Measurements from ENCODE around the gene UBE3D. TPM values are rescaled to one million over a fixed set of nuclear protein-coding genes. Genes with fewer than 3 reads are reported as not detected.

Gene UBE3D
- total and polyA plus RNA-seq, 2 experiments from 2014 or later, result 17.5 to 31.4 TPM

GRCh38 chr6:83047065-83047754 lies 18.4 kb downstream of the UBE3D start:
- H4K20me1 ChIP-seq (replicated peaks; ENCODE audit: insufficient read depth), result 0 out of 2 replicates have a peak, but pooled peaks cover 4% of the 10 kb centered on the region
- Mint-ChIP-seq H3K27ac (peak overlapping the region; percentile 18; the same call in 1 of the 2 replicates), H3K4me1 (peaks cover 24% of the 10 kb centered on the region), H3K9me3 (no peaks in the 10 kb centered on the region), H3K36me3 (ENCODE audit: low read depth) (peaks cover 7% of the 10 kb centered on the region), H3K4me3 (no peak overlapping the region), H3K27me3 (ENCODE audit: insufficient read depth, low read depth, poor library complexity) (no peaks in the 10 kb centered on the region)
- H3K79me2 ChIP-seq (replicated peaks; ENCODE audit: insufficient read depth), result peaks cover 4% of the 10 kb centered on the region; the same call in 1 of the 2 replicates
- TF ChIP-seq EZH2 (IDR thresholded peaks at IDR 0.05; ENCODE audit: low read depth, unreplicated experiment), result no peak
- TF ChIP-seq ZNF114 (CRISPR knock-in tag; IDR thresholded peaks at IDR 0.05), result no peak
- TF ChIP-seq JUNB (IDR thresholded peaks at IDR 0.05; ENCODE audit: unreplicated experiment), result no peak
- TF ChIP-seq CTCF (conservative IDR thresholded peaks at IDR 0.05; ENCODE audit: low read depth in 2 of 2), result no peak
- TF ChIP-seq CREB1 (CRISPR knock-in tag; IDR thresholded peaks at IDR 0.05; ENCODE audit: low read depth), result no peak
- TF ChIP-seq POLR2AphosphoS5 (IDR thresholded peaks at IDR 0.05; ENCODE audit: low read depth), result no peak
- TF ChIP-seq STAT1 (IDR thresholded peaks at IDR 0.05; ENCODE audit: unreplicated experiment), result no peak
- no peak for TF ChIP-seq ETS1 (IDR thresholded peaks at IDR 0.05)
- no peak for TF ChIP-seq REST (IDR thresholded peaks at IDR 0.05; ENCODE audit: unreplicated experiment)
- no peak for TF ChIP-seq ZNF462 (CRISPR knock-in tag; IDR thresholded peaks at IDR 0.05)
- no peak for TF ChIP-seq EZH2phosphoT487 (IDR thresholded peaks at IDR 0.05; ENCODE audit: unreplicated experiment)
- no peak for TF ChIP-seq ZNF331 (CRISPR knock-in tag; IDR thresholded peaks at IDR 0.05; ENCODE audit: low read depth)
- no peak for TF ChIP-seq NANOG (IDR thresholded peaks at IDR 0.05; ENCODE audit: borderline replicate concordance)
- peak; percentile 88 for ATAC-seq
- no peak overlapping the region for H2AFZ ChIP-seq
- no peaks in the 10 kb centered on the region for H3K36me3 ChIP-seq (ENCODE audit: insufficient read depth)
- peaks cover 8% of the 10 kb centered on the region for H3K4me1 ChIP-seq (ENCODE audit: insufficient read depth)
- peak; percentile 79 for DNase-seq (ENCODE audit: low spot score)
- H3K4me2 ChIP-seq, result no peak overlapping the region
- no peak overlapping the region for H3K27ac ChIP-seq (ENCODE audit: low read depth)
- H3K4me3 ChIP-seq, result no peak overlapping the region
- H3F3A ChIP-seq (replicated peaks; ENCODE audit: low read depth), result no peaks in the 10 kb centered on the region
- no peaks in the 10 kb centered on the region for H3K27me3 ChIP-seq (ENCODE audit: insufficient read depth)
- H3K9me2 ChIP-seq (ENCODE audit: insufficient read depth), result no peaks in the 10 kb centered on the region
